ENCODE measurements around the gene DUOX2. TPM values are rescaled to one million over a fixed set of nuclear protein-coding genes. Genes with fewer than 3 reads are reported as not detected.

Gene DUOX2
- total and polyA plus RNA-seq, 2 of the 8 experiments (the other 6 are each of a cell fraction or from before 2014, with no cell fraction given): 0.08 TPM; not detected in 1

- no peak overlapping the region for H2AFZ ChIP-seq (ENCODE audit: low read length)
- H3K4ac ChIP-seq (replicated peaks; ENCODE audit: insufficient read length, low read depth, low read length): no peak overlapping the region
- no peaks in the 10 kb centered on the region; a peak in 1 of 7 replicates for H3K27me3 ChIP-seq (replicated peaks in 1 of 4; ENCODE audit: control insufficient read depth in 3 of 4, extremely low read depth in 1 of 4, insufficient read depth in 3 of 4, low read length in 3 of 4)
- H2BK120ac ChIP-seq (replicated peaks; ENCODE audit: low read depth, low read length): no peak overlapping the region
- H3K27ac ChIP-seq (ENCODE audit: low read depth, low read length): no peak overlapping the region
- H2BK15ac ChIP-seq (ENCODE audit: low read length): no peak overlapping the region
- H3K9ac ChIP-seq (replicated peaks in 1 of 4; ENCODE audit: extremely low read depth in 1 of 4, low read depth in 3 of 4, low read length in 3 of 4): no peak overlapping the region
- no peak overlapping the region for H2BK20ac ChIP-seq (ENCODE audit: low read length)
- 96% methylated on average over 4 of the region's 4 CpGs; no CpG with 5 or more reads in 1 of the 2 experiments for WGBS, 2 experiments (ENCODE audit: extremely low coverage in 1 of 2, insufficient coverage in 1 of 2, insufficient read length in 1 of 2, insufficient replicate concordance in 2 of 2, low coverage in 1 of 2, low lambda C conversion rate in 2 of 2, missing lambda C conversion rate in 1 of 2)
- no peaks in the 10 kb centered on the region; a peak in 1 of 7 replicates for H3K4me1 ChIP-seq (replicated peaks in 1 of 4; ENCODE audit: control insufficient read depth in 3 of 4, insufficient read depth in 4 of 4, low read length in 3 of 4)
- H2BK5ac ChIP-seq (ENCODE audit: low read depth, low read length): no peak overlapping the region
- no peak overlapping the region for H3K56ac ChIP-seq (replicated peaks; ENCODE audit: insufficient read length, low read depth, low read length)
- no peak overlapping the region for H2BK12ac ChIP-seq (ENCODE audit: low read depth, low read length)
- no peak overlapping the region for H3K14ac ChIP-seq (ENCODE audit: insufficient read length)
- no peaks in the 10 kb centered on the region; the same call in 1 of the 2 replicates for H3K79me1 ChIP-seq (ENCODE audit: low read depth, low read length)
- H4K20me1 ChIP-seq (replicated peaks in 1 of 2; ENCODE audit: control insufficient read depth in 1 of 2, insufficient read depth in 2 of 2, low read length in 2 of 2): no peaks in the 10 kb centered on the region
- CTCF ChIA-PET (ENCODE audit: partially characterized antibody): interaction anchor here (0.8 to 10.1 kb wide), 6 partner anchors 9 to 131 kb away, joined by 3 to 57 read pairs (median 5); no protein-coding TSS in a partner anchor
- H3K79me2 ChIP-seq (ENCODE audit: control insufficient read depth in 1 of 2, insufficient read depth in 2 of 2, low read length in 2 of 2): no peaks in the 10 kb centered on the region
- H3K4me3 ChIP-seq (ENCODE audit: extremely low read depth in 1 of 4, insufficient read depth in 2 of 4, low read depth in 3 of 4, low read length in 4 of 4): no peak overlapping the region
- H3K4me2 ChIP-seq (ENCODE audit: insufficient read depth in 1 of 2, low read depth in 2 of 2, low read length in 2 of 2): no peak overlapping the region
- H3K18ac ChIP-seq (ENCODE audit: extremely low read depth, low read length): no peak overlapping the region
- no peak overlapping the region for H4K91ac ChIP-seq (replicated peaks; ENCODE audit: insufficient read length, low read length)
- POLR2A ChIA-PET (ENCODE audit: partially characterized antibody): interaction anchor here (1.4 kb wide), 1 partner anchor 10 kb away, joined by 4 read pairs; no protein-coding TSS in a partner anchor
- no peak overlapping the region for H4K5ac ChIP-seq (ENCODE audit: insufficient read length, low read depth, low read length)
- no peaks in the 10 kb centered on the region for H3K23me2 ChIP-seq (ENCODE audit: low read depth, low read length)
- H4K8ac ChIP-seq (ENCODE audit: extremely low read depth, insufficient read depth, low read length): no peak overlapping the region
- no peak for FAIRE-seq
- H2AK5ac ChIP-seq (ENCODE audit: low read depth, low read length): no peak overlapping the region
- H3K9me3 ChIP-seq (ENCODE audit: insufficient read depth in 2 of 2, low read depth in 1 of 2, low read length in 1 of 2): no peaks in the 10 kb centered on the region
- H3K36me3 ChIP-seq (ENCODE audit: control insufficient read depth in 2 of 4, insufficient read depth in 4 of 4, low read length in 3 of 4): no peaks in the 10 kb centered on the region
- DNase-seq (ENCODE audit: low read depth in 1 of 2, low spot score in 2 of 2): no peak
- H3K23ac ChIP-seq (ENCODE audit: insufficient read length): no peak overlapping the region
- no peak for TF ChIP-seq SIN3A (conservative IDR thresholded peaks at IDR 0.05 in 1 of 2, IDR thresholded peaks at IDR 0.05 in 1 of 2; ENCODE audit: low read depth in 1 of 2, low read length in 2 of 2)
- TF ChIP-seq CTCF (IDR thresholded peaks at IDR 0.05; ENCODE audit: control extremely low read depth in 1 of 3, insufficient read depth in 1 of 3, low read depth in 1 of 3, low read length in 3 of 3): no peak
- no peak for TF ChIP-seq KDM1A (IDR thresholded peaks at IDR 0.05; ENCODE audit: borderline replicate concordance, low read length)
- TF ChIP-seq MAX (IDR thresholded peaks at IDR 0.05): no peak
- no peak for TF ChIP-seq HDAC2 (IDR thresholded peaks at IDR 0.05; ENCODE audit: borderline replicate concordance in 1 of 2, low read depth in 2 of 2, low read length in 2 of 2)
- TF ChIP-seq SP4 (IDR thresholded peaks at IDR 0.05; ENCODE audit: low read length): no peak
- TF ChIP-seq PHF8 (conservative IDR thresholded peaks at IDR 0.05; ENCODE audit: low read depth, low read length): no peak
- TF ChIP-seq CHD1 (IDR thresholded peaks at IDR 0.05; ENCODE audit: low read depth, low read length): no peak
- no peak for TF ChIP-seq CBX5 (IDR thresholded peaks at IDR 0.05; ENCODE audit: low read depth, low read length)
- TF ChIP-seq SAP30 (IDR thresholded peaks at IDR 0.05; ENCODE audit: insufficient read depth, insufficient replicate concordance, low read length): no peak
These were observed 32.4 kb upstream of the DUOX2 start for GRCh38 chr15:45146405-45146804.
